IgD-negative memory B cell (primary cell): ENCODE results near the gene CBX1. TPM values are rescaled to one million over a fixed set of nuclear protein-coding genes. Genes with fewer than 3 reads are reported as not detected.
"Not testable (repeated sequence)": the region's sequence is repeated elsewhere in the genome, so short reads cannot be mapped to it uniquely, and the experiment has no call there.

Experiments
- H3K27ac Mint-ChIP-seq, 3 donors: one replicate each; pipeline ENCODE4 v1.8.0; 2020 to 2022; ENCODE audit warnings: mild to moderate bottlenecking in 3 of 3, mixed read lengths in 3 of 3, moderate library complexity in 1 of 3
- H3K27me3 Mint-ChIP-seq: one replicate; pipeline ENCODE4 v1.8.0; 2021; ENCODE audit warnings: mixed read lengths
- H3K36me3 Mint-ChIP-seq: one replicate; pipeline ENCODE4 v1.8.0; 2020; ENCODE audit warnings: mild to moderate bottlenecking, mixed read lengths
- H3K4me1 Mint-ChIP-seq, 3 donors: one replicate each; pipeline ENCODE4 v1.8.0; 2020 to 2022; ENCODE audit warnings: mixed read lengths in 3 of 3, mild to moderate bottlenecking in 1 of 3
- H3K4me3 Mint-ChIP-seq, 4 donors: one replicate each; pipeline ENCODE4 v1.8.0; 2020 to 2022; ENCODE audit warnings: mild to moderate bottlenecking in 4 of 4, mixed read lengths in 4 of 4, moderate library complexity in 3 of 4
- H3K9me3 Mint-ChIP-seq, 3 donors: one replicate each; pipeline ENCODE4 v1.8.0; 2020 to 2021; ENCODE audit warnings: mixed read lengths in 3 of 3, mild to moderate bottlenecking in 1 of 3
- polyA plus RNA-seq: library from polyadenylated mRNA; unstranded; fragments of 300-500 nt; fragmentation: Illumina TruSeq; gene quantifications from one replicate; pipeline ENCODE4 v1.2.3, GENCODE V29; 2021

CBX1 gene
- polyA plus RNA-seq, 1 donor from 2014 or later, result 19.8 TPM

DNA sequence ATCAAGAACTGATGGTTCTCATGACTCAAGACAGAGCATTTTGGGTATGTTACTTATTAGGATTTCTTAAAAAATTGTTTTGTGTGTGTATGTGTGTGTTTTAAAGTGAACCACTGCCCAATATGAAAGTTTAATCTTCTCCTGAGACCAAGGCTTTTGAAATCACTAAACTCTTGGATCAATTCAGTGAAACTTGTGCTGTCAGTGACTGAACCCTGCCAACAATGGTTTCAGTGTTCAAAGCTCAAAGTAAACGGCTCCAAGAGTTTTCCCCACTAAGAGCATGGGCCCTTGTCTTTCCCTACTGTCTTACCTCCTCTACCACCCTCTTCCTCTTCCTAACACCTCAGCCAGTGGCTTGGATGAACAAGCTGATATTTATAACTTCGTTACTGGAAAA, 31.1 kb downstream of the CBX1 start:
- peaks cover 3 to 6% (median 5%) of the 10 kb centered on the region in 3 donors for H3K4me1 Mint-ChIP-seq
- no peaks in the 10 kb centered on the region for H3K36me3 Mint-ChIP-seq
- no peaks in the 10 kb centered on the region for H3K27me3 Mint-ChIP-seq
- no peak overlapping the region for H3K4me3 Mint-ChIP-seq
- H3K27ac Mint-ChIP-seq, result no peak overlapping the region
- no peaks in the 10 kb centered on the region for H3K9me3 Mint-ChIP-seq

DNA sequence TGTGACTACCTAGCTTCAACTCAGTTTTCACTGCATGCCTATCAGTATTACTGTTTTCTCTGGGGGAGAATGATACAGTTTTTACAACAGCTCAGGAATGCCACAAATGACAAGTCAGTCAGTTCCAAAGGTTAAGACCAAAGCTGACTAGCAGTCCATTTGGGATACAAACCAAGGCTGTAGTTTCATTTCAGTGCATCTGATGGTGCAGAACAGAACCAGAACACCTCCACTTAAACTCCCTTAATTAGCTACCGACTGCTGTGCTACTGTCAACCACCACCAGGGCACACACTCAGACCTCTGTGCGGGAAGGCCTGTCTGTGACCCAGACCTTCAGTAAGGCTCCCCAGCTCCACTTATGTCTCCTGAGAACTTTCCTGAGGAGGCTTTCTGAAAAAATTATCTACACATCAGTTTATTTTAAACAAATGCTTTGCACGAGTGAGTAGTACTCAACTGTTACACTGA, 32.8 kb downstream of the CBX1 start:
- H3K27me3 Mint-ChIP-seq, result no peaks in the 10 kb centered on the region
- no peak overlapping the region for H3K4me3 Mint-ChIP-seq
- peaks cover 0 to 2% (median 0%) of the 10 kb centered on the region in 3 donors for H3K4me1 Mint-ChIP-seq
- H3K36me3 Mint-ChIP-seq, result peaks cover 2% of the 10 kb centered on the region
- peak overlapping the region in 1 of 3 donors; percentile 63 for H3K27ac Mint-ChIP-seq
- H3K9me3 Mint-ChIP-seq, result no peaks in the 10 kb centered on the region

DNA sequence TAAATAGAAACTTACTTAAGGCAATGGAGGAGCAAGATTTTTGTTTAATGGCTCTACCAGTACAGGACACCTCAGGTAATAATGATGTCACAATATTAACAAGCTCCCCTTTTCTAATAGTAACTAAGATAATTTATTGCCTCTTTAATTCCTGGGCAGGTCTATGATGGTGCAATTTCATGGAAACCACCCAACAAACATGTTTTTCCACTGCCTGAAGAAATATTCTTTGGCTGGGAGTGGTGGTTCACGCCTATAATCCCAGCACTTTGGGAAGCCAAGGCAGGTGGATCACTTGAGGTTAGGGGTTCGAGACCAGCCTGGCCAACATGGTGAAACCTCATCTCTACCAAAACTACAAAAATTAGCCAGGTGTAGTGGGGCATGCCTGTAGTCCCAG, 33.5 kb downstream of the CBX1 start:
- H3K9me3 Mint-ChIP-seq, H3K4me1 Mint-ChIP-seq, H3K4me3 Mint-ChIP-seq, H3K27me3 Mint-ChIP-seq, H3K36me3 Mint-ChIP-seq: not testable (repeated sequence)
- H3K27ac Mint-ChIP-seq, result peak overlapping the region in 1 of 3 donors; percentile 63

DNA sequence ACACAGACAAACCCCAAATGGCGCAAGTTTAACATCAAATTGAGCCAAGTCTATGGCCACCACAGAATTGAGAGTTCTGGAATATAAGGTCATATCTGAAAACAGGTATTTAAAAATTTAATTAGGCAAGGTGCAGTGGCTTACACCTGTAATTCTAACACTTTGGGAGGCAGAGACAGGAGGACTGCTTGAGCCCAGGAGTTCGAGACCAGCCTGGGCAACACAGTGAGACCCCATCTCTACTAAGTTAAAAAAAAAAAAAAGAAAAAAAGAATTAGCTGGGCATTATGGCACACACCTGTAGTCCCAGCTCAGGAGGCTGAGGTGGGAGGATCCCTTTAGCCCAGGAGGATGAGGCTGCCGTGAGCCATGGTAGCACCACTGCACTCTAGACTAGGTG, 34.0 kb downstream of the CBX1 start:
- H3K4me1 Mint-ChIP-seq, result peaks cover 0 to 2% (median 0%) of the 10 kb centered on the region in 3 donors
- no peaks in the 10 kb centered on the region for H3K9me3 Mint-ChIP-seq
- H3K27ac Mint-ChIP-seq, result no peak overlapping the region
- no peaks in the 10 kb centered on the region for H3K27me3 Mint-ChIP-seq
- no peak overlapping the region for H3K4me3 Mint-ChIP-seq
- peaks cover 2% of the 10 kb centered on the region for H3K36me3 Mint-ChIP-seq

DNA sequence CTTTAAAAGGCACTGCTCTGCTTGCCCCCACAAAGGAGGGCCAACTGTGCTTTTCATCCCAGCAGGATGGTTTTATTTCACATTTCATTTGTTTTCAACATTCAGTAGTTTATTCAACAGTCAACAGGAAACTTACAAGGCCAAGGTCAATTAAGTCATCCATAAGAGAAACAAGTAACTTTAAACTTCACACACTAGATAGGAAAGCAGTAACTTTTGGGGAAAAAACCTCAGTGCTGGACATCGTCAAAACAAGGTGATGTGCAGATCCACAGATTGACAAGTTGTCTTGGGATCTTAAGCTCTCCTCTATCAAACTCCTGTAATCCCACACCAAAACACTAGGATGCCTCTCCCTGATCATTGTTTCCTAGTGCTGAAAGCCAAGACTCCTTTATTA, 34.6 kb downstream of the CBX1 start:
- Mint-ChIP-seq H3K4me3 (no peak overlapping the region), H3K9me3 (no peaks in the 10 kb centered on the region), H3K27ac (no peak overlapping the region), H3K27me3 (no peaks in the 10 kb centered on the region), H3K36me3 (peaks cover 2% of the 10 kb centered on the region), H3K4me1 (peaks cover 0 to 2% (median 0%) of the 10 kb centered on the region in 3 donors)

DNA sequence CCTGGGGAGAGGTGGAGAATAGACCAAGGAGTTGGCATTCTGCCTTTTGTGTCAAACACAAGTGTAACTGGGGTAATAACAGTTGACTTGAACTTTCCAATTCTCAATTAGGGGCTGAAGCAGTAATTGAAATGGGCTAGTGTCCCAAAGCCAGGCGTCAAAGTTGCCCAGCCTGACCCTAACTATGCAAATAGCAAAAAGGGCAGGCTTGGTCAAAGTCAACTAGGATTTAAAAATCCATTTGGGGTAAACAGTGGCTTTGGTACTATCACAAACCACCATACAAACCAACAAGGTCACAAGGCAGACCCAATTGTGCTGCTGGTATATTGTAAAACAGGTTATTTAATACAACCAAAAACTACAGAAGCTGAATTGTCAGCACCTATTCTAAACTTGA, 35.1 kb downstream of the CBX1 start:
- no peak overlapping the region for H3K4me3 Mint-ChIP-seq
- no peaks in the 10 kb centered on the region for H3K9me3 Mint-ChIP-seq
- no peaks in the 10 kb centered on the region for H3K27me3 Mint-ChIP-seq
- H3K27ac Mint-ChIP-seq, result no peak overlapping the region
- peaks cover 2% of the 10 kb centered on the region for H3K36me3 Mint-ChIP-seq
- peaks cover 0 to 2% (median 0%) of the 10 kb centered on the region in 3 donors for H3K4me1 Mint-ChIP-seq

DNA sequence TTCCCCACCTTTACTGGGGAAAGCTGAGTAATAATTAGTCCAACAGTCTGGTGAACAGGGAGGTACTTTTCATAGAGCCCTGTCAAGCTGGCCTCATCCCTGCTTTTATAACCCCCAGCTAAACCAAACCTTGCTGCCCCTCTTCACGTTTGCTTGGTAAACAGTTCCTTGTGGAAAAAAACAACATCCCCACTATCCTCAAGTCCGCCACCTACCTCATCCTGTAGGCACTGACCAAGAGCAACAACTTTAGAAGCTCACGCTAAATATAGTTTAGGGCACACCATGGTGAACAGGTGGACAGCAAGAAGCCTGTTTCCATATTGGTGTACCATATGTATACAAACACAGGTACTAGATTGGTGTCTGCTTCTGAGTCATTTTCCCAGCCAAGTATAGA, 36.6 kb downstream of the CBX1 start:
- Mint-ChIP-seq H3K27ac (no peak overlapping the region), H3K27me3 (no peaks in the 10 kb centered on the region), H3K9me3 (no peaks in the 10 kb centered on the region), H3K4me3 (no peak overlapping the region), H3K4me1 (peaks cover 0 to 2% (median 0%) of the 10 kb centered on the region in 3 donors), H3K36me3 (peaks cover 2% of the 10 kb centered on the region)

DNA sequence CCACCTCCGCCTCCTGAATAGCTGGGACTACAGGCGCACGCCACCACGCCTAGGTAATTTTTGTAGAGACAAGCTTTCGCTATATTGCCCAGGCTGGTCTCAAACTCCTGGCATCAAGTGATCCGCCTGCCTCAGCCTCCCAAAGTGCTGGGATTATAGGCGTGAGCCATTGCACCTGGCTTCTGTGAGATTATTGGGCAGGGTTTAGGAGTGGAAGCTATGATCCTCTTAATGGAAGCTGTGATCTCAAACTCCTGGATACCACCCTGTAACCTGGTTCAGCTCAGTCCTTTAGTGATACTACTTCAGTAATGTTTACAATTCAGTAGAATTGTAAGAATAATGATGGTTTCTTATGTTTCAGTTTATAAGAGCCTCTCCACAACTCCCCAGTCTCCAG, 39.0 kb downstream of the CBX1 start:
- no peaks in the 10 kb centered on the region for H3K9me3 Mint-ChIP-seq
- no peak overlapping the region for H3K4me3 Mint-ChIP-seq
- no peak overlapping the region for H3K27ac Mint-ChIP-seq
- no peaks in the 10 kb centered on the region for H3K27me3 Mint-ChIP-seq
- peaks cover 0 to 2% (median 0%) of the 10 kb centered on the region in 3 donors for H3K4me1 Mint-ChIP-seq
- H3K36me3 Mint-ChIP-seq, result peaks cover 2% of the 10 kb centered on the region

DNA sequence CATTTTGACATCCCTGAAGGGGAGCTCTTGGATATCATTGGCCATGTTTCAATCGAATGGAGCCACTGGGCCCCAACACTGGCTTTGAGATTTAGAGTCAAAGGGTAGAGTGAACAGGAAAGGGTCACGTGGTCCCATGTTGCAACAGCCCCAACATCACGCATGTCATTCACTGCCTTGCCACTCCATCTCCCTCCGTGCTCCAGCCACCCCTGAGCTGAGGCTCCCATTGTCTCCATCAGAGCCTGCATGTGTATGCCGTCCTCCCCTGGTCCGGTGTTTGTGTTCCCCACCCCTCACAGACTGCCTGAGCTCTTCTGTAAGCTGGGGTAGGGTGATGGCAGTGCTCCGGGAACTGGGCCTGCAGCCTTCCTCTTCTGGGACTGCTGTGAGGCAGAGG, 41.0 kb downstream of the CBX1 start:
- Mint-ChIP-seq H3K4me3 (no peak overlapping the region), H3K36me3 (peaks cover 2% of the 10 kb centered on the region), H3K9me3 (no peaks in the 10 kb centered on the region), H3K27me3 (no peaks in the 10 kb centered on the region), H3K27ac (no peak overlapping the region), H3K4me1 (peaks cover 9 to 15% (median 10%) of the 10 kb centered on the region in 3 donors)

DNA sequence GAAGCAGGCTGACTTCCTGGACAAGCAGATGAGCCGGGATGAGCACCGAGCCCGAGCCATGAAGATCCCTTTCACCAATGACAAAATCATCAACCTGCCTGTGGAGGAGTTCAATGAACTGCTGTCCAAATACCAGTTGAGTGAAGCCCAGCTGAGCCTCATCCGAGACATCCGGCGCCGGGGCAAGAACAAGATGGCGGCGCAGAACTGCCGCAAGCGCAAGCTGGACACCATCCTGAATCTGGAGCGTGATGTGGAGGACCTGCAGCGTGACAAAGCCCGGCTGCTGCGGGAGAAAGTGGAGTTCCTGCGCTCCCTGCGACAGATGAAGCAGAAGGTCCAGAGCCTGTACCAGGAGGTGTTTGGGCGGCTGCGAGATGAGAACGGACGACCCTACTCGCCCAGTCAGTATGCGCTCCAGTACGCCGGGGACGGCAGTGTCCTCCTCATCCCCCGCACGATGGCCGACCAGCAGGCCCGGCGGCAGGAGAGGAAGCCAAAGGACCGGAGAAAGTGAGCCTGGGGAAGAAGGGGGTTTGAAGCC, 42.1 kb downstream of the CBX1 start:
- H3K4me3 Mint-ChIP-seq, result no peak overlapping the region
- H3K4me1 Mint-ChIP-seq, result peaks cover 14 to 20% (median 15%) of the 10 kb centered on the region in 3 donors
- H3K27ac Mint-ChIP-seq, result peak overlapping the region in 2 of 3 donors; percentile 23 to 74
- peaks cover 2% of the 10 kb centered on the region for H3K36me3 Mint-ChIP-seq
- H3K27me3 Mint-ChIP-seq, result no peaks in the 10 kb centered on the region
- H3K9me3 Mint-ChIP-seq, result no peaks in the 10 kb centered on the region

DNA sequence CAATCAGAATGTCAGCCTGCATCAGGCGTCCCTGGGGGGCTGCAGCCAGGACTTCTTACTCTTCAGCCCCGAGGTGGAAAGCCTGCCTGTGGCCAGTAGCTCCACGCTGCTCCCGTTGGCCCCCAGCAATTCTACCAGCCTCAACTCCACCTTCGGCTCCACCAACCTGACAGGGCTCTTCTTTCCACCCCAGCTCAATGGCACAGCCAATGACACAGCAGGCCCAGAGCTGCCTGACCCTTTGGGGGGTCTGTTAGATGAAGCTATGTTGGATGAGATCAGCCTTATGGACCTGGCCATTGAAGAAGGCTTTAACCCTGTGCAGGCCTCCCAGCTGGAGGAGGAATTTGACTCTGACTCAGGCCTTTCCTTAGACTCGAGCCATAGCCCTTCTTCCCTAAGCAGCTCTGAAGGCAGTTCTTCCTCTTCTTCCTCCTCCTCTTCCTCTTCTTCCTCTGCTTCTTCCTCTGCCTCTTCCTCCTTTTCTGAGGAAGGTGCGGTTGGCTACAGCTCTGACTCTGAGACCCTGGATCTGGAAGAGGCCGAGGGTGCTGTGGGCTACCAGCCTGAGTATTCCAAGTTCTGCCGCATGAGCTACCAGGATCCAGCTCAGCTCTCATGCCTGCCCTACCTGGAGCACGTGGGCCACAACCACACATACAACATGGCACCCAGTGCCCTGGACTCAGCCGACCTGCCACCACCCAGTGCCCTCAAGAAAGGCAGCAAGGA, 42.7 kb downstream of the CBX1 start:
- no peak overlapping the region for H3K27ac Mint-ChIP-seq
- H3K4me3 Mint-ChIP-seq, result no peak overlapping the region
- H3K9me3 Mint-ChIP-seq, result no peaks in the 10 kb centered on the region
- no peaks in the 10 kb centered on the region for H3K27me3 Mint-ChIP-seq
- H3K4me1 Mint-ChIP-seq, result peaks cover 15 to 21% (median 16%) of the 10 kb centered on the region in 3 donors
- H3K36me3 Mint-ChIP-seq, result no peaks in the 10 kb centered on the region

DNA sequence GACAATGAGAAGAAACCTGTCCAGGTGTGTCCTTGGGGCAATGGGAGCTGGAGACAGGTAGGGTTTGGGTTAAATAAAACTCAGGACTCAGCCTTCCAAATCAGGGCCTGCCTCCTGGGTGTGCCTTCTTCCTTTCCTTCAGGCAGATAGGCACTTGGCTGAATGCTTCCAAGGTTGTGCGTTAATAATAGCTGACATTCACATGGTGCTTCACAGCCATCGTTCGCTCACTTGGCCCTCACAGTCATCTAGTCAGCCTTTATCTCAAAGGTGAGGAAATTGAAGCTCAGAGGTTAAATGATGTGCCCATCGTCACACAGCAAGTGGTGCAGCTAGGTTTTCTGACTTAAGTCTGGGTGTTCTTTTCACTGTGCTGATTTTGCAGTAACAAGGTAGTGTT, 43.7 kb downstream of the CBX1 start:
- H3K36me3 Mint-ChIP-seq, result no peaks in the 10 kb centered on the region
- no peaks in the 10 kb centered on the region for H3K27me3 Mint-ChIP-seq
- peak overlapping the region in 2 of 3 donors; percentile 13 to 56 for H3K27ac Mint-ChIP-seq
- no peaks in the 10 kb centered on the region for H3K9me3 Mint-ChIP-seq
- H3K4me3 Mint-ChIP-seq, result no peak overlapping the region
- H3K4me1 Mint-ChIP-seq, result peaks cover 19 to 30% (median 26%) of the 10 kb centered on the region in 3 donors

DNA sequence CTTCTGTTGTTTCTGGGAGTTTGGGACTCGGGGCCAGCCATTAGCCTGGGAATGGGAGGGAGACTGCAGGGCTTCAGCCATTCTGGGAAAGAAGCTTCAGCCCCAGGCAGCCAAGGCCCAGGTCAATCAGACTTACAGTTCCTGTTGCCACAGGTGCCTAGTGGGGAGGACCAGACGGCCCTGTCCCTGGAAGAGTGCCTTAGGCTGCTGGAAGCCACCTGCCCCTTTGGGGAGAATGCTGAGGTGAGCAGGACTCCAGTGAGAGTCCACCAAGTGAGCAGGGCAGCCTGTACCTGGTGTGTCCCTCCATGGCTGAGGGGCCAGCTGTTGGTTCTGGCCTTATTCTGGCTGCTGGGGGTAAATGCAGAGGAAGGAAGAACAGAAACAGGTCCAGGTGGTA, 44.4 kb downstream of the CBX1 start:
- no peaks in the 10 kb centered on the region for H3K36me3 Mint-ChIP-seq
- peak overlapping the region in 1 of 4 donors; percentile 54 for H3K4me3 Mint-ChIP-seq

DNA sequence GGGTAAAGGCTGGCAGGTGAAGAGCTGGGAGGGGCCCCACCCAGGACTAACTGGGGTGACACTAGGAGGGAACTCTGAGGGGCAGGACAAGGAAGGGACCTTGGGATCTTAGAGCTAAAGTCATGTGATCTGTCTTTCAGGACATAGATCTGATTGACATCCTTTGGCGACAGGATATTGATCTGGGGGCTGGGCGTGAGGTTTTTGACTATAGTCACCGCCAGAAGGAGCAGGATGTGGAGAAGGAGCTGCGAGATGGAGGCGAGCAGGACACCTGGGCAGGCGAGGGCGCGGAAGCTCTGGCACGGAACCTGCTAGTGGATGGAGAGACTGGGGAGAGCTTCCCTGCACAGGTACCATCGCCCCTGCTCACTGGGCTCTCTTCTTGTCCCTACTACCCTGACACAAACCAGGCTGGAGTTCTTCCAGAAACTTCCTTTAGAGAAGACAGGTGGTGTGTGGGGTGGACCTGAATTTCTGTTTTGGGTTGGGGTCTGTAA, 45.0 kb downstream of the CBX1 start:
- Mint-ChIP-seq H3K27me3 (no peaks in the 10 kb centered on the region), H3K9me3 (no peaks in the 10 kb centered on the region), H3K36me3 (peaks cover 1% of the 10 kb centered on the region), H3K4me3 (peak overlapping the region in 3 of 4 donors; percentile 62 to 94 (median 87)), H3K4me1 (peaks cover 27 to 42% (median 33%) of the 10 kb centered on the region in 3 donors), H3K27ac (peak overlapping the region; percentile 61 to 97 (median 84))

More for the DNA sequence above, 44.4 kb downstream of the CBX1 start:
- Mint-ChIP-seq H3K4me1 (peaks cover 25 to 36% (median 32%) of the 10 kb centered on the region in 3 donors), H3K27me3 (no peaks in the 10 kb centered on the region), H3K27ac (peak overlapping the region; percentile 56 to 97 (median 84)), H3K9me3 (no peaks in the 10 kb centered on the region)

DNA sequence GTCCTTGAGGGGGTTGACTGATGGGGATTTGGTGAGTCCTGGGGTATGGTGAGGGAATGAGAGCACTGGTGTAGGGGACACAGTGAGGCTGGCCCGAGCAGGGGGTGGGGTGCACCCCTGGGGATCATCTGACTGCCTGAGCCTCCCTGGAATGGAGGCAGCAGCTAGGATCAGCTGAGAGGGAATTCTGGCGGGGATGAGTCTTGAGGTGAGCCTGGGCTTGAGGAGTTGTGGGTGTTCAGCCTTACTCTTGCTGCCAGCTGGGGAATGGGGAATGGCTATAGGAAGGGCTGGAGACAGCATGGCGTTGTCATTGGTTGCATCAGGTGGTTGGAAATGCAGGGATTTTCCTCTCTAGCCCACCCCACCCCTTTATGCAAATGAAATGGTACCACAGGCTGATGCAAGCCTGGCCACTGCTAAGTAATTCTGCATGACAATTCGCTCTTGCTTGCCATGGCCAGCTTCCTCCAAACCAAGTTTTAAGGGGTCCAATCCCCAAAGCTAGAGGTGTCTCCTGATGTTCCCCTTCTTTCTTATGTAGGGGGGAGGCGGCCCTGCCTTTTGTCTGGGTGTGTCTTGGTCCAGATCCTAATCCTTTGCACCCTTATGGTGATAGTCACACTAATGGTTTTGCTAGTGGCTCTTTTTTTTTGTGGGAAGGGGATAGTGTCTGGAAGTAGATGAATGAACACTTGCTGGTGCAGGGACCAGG, 45.6 kb downstream of the CBX1 start:
- H3K36me3 Mint-ChIP-seq, result peaks cover 1% of the 10 kb centered on the region
- peak overlapping the region; percentile 61 to 97 (median 84) for H3K27ac Mint-ChIP-seq
- H3K9me3 Mint-ChIP-seq, result no peaks in the 10 kb centered on the region
- peak overlapping the region; percentile 18 to 94 (median 74) for H3K4me3 Mint-ChIP-seq
- H3K4me1 Mint-ChIP-seq, result peaks cover 27 to 44% (median 34%) of the 10 kb centered on the region in 3 donors
- no peaks in the 10 kb centered on the region for H3K27me3 Mint-ChIP-seq
